OCI-LY7 (cell line): ENCODE data around the gene SMARCC1. TPM values are rescaled to one million over a fixed set of nuclear protein-coding genes. Genes with fewer than 3 reads are reported as not detected.

Experiments
- BruUV-seq: library from RNA; stranded (reverse); fragments of 400-500 nt; replicated peaks from 2 replicates; lab custom pipeline; 2021; lab: Mats Ljungman, UMichigan
- CTCF ChIA-PET: fragments of 300-600 bp; sonication (Branson Sonifier 250); formaldehyde crosslinking; loops from one replicate; lab custom pipeline; 2022; ENCODE audit warnings: antibody characterized with exemption; ENCODE audit not compliant: unreplicated experiment; lab: Charles Lee
- POLR2A ChIA-PET: fragments of 300-600 bp; sonication (Branson Sonifier 250); formaldehyde crosslinking; loops from one replicate; lab custom pipeline; 2022; ENCODE audit warnings: antibody characterized with exemption; lab: Charles Lee
- DNase-seq: peaks from one replicate; pipeline ENCODE4 v3.0.0-alpha.2; 2015; ENCODE audit warnings: low spot score
- H2AFZ ChIP-seq: fragments of 200-600 bp; sonication (generic), shearing (Covaris generic); 2 replicates; pipeline ENCODE4 v1.6.1; 2014; ENCODE audit warnings: mild to moderate bottlenecking, antibody characterized with exemption, low read length, moderate library complexity
- H3K27ac ChIP-seq: fragments of 200-600 bp; sonication (generic); 2 replicates; pipeline ENCODE4 v1.5.1; 2014; ENCODE audit warnings: mixed run types, low read depth, mild to moderate bottlenecking, moderate library complexity, low read length, inconsistent platforms; ENCODE audit not compliant: poor library complexity, severe bottlenecking
- H3K36me3 ChIP-seq: fragments of 200-600 bp; sonication (generic); 2 replicates; pipeline ENCODE4 v1.6.1; 2014; ENCODE audit warnings: mild to moderate bottlenecking, antibody characterized with exemption, low read length, moderate library complexity, mixed read lengths; ENCODE audit not compliant: insufficient read depth
- H3K4me1 ChIP-seq: fragments of 200-600 bp; sonication (generic); 2 replicates; pipeline ENCODE4 v1.5.1; 2014; ENCODE audit warnings: mild to moderate bottlenecking, low read length; ENCODE audit not compliant: insufficient read depth, poor library complexity, severe bottlenecking
- H3K4me2 ChIP-seq: fragments of 200-600 bp; sonication (generic); 2 replicates; pipeline ENCODE4 v1.6.1; 2014; ENCODE audit warnings: mild to moderate bottlenecking, low read length
- H3K4me3 ChIP-seq: fragments of 200-600 bp; sonication (generic); 2 replicates; pipeline ENCODE4 v1.5.1; 2014; ENCODE audit warnings: mild to moderate bottlenecking, low read depth, low read length; ENCODE audit not compliant: poor library complexity, severe bottlenecking
- H3K79me2 ChIP-seq: fragments of 200-600 bp; sonication (generic); 2 replicates; pipeline ENCODE4 v1.6.1; 2016; ENCODE audit warnings: low read depth, mild to moderate bottlenecking, low read length, moderate library complexity, mixed read lengths; ENCODE audit not compliant: insufficient read depth
- H3K9me2 ChIP-seq: fragments of 200-600 bp; sonication (generic); 2 replicates; pipeline ENCODE4 v1.6.1; 2016; ENCODE audit warnings: mild to moderate bottlenecking, low read length, mixed read lengths; ENCODE audit not compliant: insufficient read depth
- H3K9me3 ChIP-seq: fragments of 200-600 bp; sonication (generic); 2 replicates; pipeline ENCODE4 v1.6.1; 2014; ENCODE audit warnings: mild to moderate bottlenecking, mixed run types, low read length, mixed read lengths
- H4K20me1 ChIP-seq: fragments of 200-600 bp; sonication (generic); 2 replicates; pipeline ENCODE4 v1.6.1; 2014; ENCODE audit warnings: mild to moderate bottlenecking, antibody characterized with exemption, low read length, moderate library complexity, mixed read lengths; ENCODE audit not compliant: insufficient read depth
- CTCF ChIP-seq: fragments of 200-600 bp; sonication (generic); conservative IDR thresholded peaks from 2 replicates; pipeline ENCODE4 v1.5.1; 2014; ENCODE audit warnings: mild to moderate bottlenecking, antibody characterized with exemption, low read length, moderate library complexity, mixed read lengths
- EZH2phosphoT487 ChIP-seq: fragments of 200-600 bp; sonication (generic); IDR thresholded peaks from 2 replicates; pipeline ENCODE4 v1.6.1; 2018; ENCODE audit warnings: low read depth, borderline replicate concordance, mild to moderate bottlenecking, mixed run types, antibody characterized with exemption, low read length, moderate library complexity, mixed read lengths
- intact Hi-C: fragments of 100-400 bp; cut with micrococcal nuclease; formaldehyde crosslinking; loops from one replicate; pipeline ENCODE4 v1.10.0; 2022; ENCODE audit not compliant: unreplicated experiment
- total RNA-seq, 2 experiments: library from RNA; depleted of rRNA in 1 of 2; stranded (reverse); fragments of >200 nt in 1 of 2; shearing (Covaris generic) in 1 of 2; gene quantifications; 2 replicates each; pipeline ENCODE4 v1.2.3, GENCODE V29; 2014 to 2022

The SMARCC1 gene
- total RNA-seq, 2 experiments from 2014 or later: 83.2 to 176 TPM

DNA sequence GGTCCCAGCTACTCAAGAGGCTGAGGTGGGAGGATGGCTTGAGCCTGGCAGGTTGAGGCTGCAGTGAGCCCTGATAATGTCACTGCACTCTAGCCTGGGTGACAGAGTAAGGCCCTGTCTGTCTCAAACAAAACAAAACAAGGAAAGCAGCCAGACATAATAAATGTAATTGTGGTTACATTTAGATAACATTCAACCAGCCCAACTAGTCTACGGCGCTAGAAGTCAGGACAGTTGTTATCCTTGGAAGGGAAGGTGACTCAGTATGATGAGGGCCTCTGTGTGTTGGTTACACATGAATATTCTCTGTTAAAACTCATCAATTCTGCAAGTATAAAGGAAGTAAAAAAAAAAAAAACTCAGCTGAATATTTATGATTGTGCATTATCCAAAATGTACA, 176.0 kb downstream of the SMARCC1 start:
- no peak for DNase-seq
- TF ChIP-seq EZH2phosphoT487 (no peak), CTCF (no peak)
- no peak overlapping the region for H3K27ac ChIP-seq
- H3K9me2 ChIP-seq: no peaks in the 10 kb centered on the region
- BruUV-seq: no TSS peak
- no peaks in the 10 kb centered on the region for H3K9me3 ChIP-seq
- no peaks in the 10 kb centered on the region for H3K4me1 ChIP-seq
- H4K20me1 ChIP-seq: no peaks in the 10 kb centered on the region
- intact Hi-C loops: no loop called here
- peaks cover 95% of the 10 kb centered on the region for H3K36me3 ChIP-seq
- CTCF ChIA-PET: no interaction called here
- POLR2A ChIA-PET: interaction anchor here (1.2 to 2.3 kb wide), 3 partner anchors 11 to 196 kb away, joined by 3 to 10 read pairs (median 3); no protein-coding TSS in a partner anchor
- no peak overlapping the region for H3K4me3 ChIP-seq
- H3K79me2 ChIP-seq: no peaks in the 10 kb centered on the region
- H3K4me2 ChIP-seq: no peak overlapping the region
- no peak overlapping the region for H2AFZ ChIP-seq

GRCh38 chr3:47604145-47604544, 177.5 kb downstream of the SMARCC1 start:
- H3K4me3 ChIP-seq: no peak overlapping the region
- H4K20me1 ChIP-seq: no peaks in the 10 kb centered on the region
- no peaks in the 10 kb centered on the region for H3K9me3 ChIP-seq
- H3K27ac ChIP-seq: no peak overlapping the region
- no peaks in the 10 kb centered on the region for H3K79me2 ChIP-seq
- POLR2A ChIA-PET: interaction anchor here (0.6 to 0.8 kb wide), 3 partner anchors 18 to 40 kb away, joined by 3 to 4 read pairs (median 3); no protein-coding TSS in a partner anchor
- intact Hi-C loops: no loop called here
- CTCF ChIA-PET: no interaction called here
- no peak for DNase-seq
- H3K4me2 ChIP-seq: no peak overlapping the region
- H3K4me1 ChIP-seq: no peaks in the 10 kb centered on the region
- H3K9me2 ChIP-seq: no peaks in the 10 kb centered on the region
- H3K36me3 ChIP-seq: peaks cover 95% of the 10 kb centered on the region
- no TSS peak for BruUV-seq
- TF ChIP-seq CTCF (no peak), EZH2phosphoT487 (no peak)
- H2AFZ ChIP-seq: no peak overlapping the region

GRCh38 chr3:47603332-47603731, 178.4 kb downstream of the SMARCC1 start:
- H3K4me2 ChIP-seq: no peak overlapping the region
- DNase-seq: no peak
- no peak overlapping the region for H3K4me3 ChIP-seq
- peaks cover 95% of the 10 kb centered on the region for H3K36me3 ChIP-seq
- no peak overlapping the region for H2AFZ ChIP-seq
- TF ChIP-seq CTCF (no peak), EZH2phosphoT487 (no peak)
- no peaks in the 10 kb centered on the region for H3K79me2 ChIP-seq
- no TSS peak for BruUV-seq
- no peaks in the 10 kb centered on the region for H3K9me2 ChIP-seq
- CTCF ChIA-PET: no interaction called here
- intact Hi-C loops: no loop called here
- POLR2A ChIA-PET: no interaction called here
- H3K9me3 ChIP-seq: no peaks in the 10 kb centered on the region
- H3K27ac ChIP-seq: no peak overlapping the region
- H3K4me1 ChIP-seq: no peaks in the 10 kb centered on the region
- no peaks in the 10 kb centered on the region for H4K20me1 ChIP-seq
